GM21381 (cell line): ENCODE measurements around the gene FOXI1.
"Not testable (repeated sequence)": the region's sequence is repeated elsewhere in the genome, so short reads cannot be mapped to it uniquely, and the experiment has no call there.

Experiments used
- ATAC-seq: cut with Tn5 transposase; IDR thresholded peaks from one replicate; pipeline ENCODE4 v1.9.1; 2021; ENCODE audit warnings: mild to moderate bottlenecking, moderate library complexity; ENCODE audit not compliant: unreplicated experiment

The FOXI1 gene

GRCh38 chr5:170126061-170126460 is 20.4 kb downstream of the FOXI1 start:
- ATAC-seq: no peak

DNA sequence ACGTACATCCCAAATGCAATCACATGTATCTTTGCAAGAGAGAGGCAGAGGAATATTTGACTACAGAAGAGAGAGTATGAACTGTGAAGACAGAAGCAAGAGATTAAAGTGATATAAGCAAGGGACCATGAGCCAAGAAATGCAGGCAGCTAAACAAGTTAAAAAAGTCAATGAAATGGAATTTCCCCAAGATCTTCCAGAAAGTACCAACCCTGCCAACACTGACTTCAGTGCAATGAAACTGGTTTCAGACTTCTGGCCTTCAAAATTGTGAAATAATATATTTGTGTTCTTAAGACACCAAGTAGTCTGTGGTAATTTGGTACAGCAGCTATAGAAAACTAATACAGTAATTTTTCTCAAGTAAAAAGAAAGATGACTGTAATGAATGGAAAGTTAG is 20.9 kb downstream of the FOXI1 start:
- no peak for ATAC-seq

DNA sequence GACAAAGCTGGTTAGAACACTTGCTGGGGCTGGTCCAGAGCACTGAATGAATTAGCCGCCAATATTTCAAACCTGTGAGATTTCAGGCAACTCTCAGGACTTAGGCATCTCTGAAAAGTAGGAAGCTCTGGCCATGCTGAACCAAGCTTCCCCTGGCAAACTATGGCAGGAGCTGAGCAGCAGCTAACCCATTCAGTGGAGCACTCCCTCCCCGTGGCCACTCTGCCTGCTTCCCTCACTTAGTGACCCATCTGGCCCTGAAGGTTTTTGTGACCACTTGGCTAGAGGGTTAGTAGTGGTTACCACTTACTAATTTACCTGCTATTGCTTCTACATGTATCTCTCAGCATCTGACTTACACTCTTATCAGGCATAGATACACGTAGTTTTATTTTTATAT is 25.5 kb downstream of the FOXI1 start:
- no peak for ATAC-seq

DNA sequence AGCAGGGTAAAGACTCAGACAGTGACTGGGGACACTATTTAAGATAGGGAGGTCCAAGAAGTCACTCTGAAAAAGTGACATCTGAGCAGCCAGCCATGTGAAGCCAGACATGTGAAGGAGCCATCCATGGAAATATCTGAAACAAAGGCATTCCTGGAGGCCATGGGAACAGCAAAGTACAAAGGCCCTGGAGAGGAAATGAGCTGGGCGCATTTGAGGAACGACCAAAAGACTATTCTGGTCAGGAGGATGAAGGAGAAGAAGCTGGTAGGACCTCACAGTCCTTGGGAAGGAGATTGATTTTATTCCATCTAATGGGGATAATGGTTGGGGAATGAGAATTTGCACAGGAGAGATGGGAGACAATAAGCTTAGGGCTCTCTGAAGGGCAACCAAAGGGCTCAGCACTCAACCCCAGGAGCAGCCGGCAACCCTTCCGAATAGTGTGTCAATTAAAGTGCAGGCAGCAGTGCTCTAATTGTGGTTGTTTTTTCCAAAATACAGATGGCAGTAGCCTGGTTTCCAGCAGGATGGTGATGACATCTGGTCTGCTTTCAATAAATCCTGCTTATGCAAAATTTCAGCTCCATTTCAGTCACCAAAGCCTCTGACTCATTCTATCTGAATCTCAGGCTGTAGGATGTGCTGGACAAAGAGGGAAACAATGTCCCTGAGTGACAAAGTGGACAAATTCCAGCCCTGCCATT is 26.7 kb downstream of the FOXI1 start:
- no peak for ATAC-seq

DNA sequence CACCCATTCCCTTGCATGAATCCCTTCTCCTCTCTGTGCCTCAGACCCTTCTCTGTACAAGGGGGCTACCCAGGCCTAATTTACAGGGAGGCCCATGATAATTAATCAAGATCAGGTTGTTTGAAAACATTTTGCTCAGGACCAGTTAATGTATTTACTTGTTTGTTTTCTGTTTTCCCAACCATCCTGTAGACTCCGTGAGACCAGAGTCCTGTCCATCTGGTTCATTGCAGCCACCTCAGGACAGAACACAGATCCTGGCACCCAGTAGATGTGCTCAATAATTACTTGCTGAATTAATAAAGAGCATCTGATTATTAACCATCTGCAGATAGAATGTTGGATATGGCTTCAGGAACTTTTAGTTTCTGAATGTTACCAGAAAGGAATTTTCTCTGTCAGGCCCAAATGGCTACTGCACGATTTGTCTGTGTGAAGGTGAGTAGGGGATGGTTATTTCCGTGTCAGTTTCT is 27.3 kb downstream of the FOXI1 start:
- ATAC-seq: no peak

- ATAC-seq: no peak
These were observed 30.2 kb downstream of the FOXI1 start for GRCh38 chr5:170135796-170136490.

- ATAC-seq: no peak
These were observed 30.8 kb downstream of the FOXI1 start for GRCh38 chr5:170136506-170136905.

DNA sequence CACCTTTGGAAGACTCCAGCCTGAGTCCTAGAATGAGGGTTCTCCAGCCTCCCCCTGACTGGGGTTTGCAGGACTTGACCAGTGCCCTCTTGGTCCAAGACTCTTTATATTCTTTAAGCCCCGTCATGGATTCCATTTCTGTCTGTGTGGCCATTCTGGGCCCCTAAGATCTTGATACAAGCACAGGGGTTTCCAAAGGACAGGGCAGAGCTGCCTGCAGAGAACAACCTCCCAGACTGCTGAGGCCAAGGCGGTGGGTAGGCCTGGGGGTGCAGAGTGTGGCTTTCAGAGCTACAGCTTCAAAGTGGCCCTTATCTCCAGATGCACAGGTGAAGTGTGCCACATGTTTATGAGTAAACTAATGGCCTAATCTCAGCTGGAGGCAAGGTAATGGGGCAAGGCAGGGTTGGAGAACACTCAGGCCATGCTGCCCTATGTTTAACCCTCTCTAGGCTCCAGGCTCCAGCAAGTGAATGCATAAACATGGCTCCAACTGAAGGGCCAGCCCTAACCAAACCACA is 32.1 kb downstream of the FOXI1 start:
- ATAC-seq: no peak

DNA sequence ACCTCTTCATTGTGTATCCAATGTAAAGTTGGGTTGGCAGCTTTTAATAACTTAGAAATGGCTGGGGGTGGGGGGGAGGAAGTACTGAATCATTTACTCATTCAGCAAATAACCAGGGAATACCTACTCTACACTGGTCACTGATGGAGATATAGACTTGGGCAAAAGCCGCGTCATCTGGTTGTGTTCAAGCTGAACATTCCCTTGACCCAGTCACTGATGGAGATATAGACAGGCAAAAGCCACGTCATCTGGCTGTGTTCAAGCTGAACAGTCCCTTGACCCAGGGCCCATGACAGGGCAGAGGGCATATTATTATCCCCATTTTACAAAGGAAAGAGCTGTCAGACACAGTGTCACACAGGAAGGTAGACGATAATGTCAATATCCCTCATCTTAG is 32.6 kb downstream of the FOXI1 start:
- no peak for ATAC-seq

DNA sequence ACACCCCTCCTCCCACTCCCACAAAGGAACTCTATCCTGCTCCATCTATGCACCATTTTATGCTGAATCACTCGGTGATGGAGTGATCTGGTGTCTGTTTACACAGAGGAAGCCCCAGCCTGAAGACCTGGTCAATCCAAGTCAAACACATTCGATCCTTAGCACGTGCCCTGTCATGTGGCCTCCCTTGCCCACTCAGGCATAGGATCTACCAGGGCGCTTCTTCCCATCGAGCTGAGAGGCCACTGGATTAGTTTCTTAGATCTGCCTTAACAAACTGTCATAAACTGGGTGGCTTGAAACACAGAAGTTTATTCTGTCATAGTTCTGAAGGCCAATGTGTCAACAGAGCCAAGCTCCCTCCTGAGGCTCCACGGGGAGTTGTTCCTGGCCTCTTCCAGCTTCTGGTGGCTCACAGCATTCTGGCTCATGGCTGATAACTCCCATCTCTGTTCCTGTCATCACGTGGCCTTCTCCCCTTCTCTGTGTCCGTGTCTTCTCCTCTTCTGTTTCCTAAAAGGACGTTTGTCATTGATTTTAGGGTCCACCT is 34.2 kb downstream of the FOXI1 start:
- no peak for ATAC-seq

DNA sequence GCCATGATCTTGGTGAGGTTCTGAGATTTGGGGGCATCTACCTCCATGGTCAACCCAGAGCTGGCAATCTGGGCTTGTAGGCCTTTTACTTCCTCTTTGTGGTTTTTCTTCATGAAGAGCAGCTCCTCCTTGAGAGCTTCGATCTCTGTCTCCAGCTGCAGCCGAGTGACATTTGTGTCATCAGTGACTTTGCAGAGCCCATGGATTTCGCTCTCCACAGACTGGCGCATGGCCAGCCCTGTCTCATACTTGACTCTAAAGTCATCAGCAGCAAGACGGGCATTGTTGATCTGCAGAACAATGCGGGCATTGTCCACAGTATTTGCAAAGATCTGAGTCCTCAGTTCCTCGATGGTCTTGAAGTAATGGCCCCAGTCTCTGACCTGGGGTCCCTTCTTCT is 35.5 kb downstream of the FOXI1 start:
- not testable (repeated sequence) for ATAC-seq

DNA sequence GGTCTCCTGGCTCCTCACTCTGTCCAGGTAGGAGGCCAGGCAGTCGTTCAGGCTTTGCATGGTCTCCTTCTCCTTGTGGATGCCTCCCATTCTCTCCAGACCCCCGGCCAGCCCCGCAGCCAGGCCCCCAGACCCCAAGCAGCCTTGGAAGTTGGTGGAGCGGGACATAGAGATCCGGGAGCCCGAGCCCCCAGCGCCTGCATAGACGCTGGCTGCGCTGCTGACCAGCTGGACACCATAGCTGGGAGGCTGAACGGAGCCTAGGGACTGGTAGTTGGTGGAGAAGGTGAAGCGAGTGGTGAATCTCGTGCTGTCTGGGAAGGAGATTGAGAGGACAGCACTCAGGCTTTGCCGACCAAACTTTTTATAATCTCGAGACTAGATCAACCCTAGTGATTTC is 35.9 kb downstream of the FOXI1 start:
- no peak for ATAC-seq

GRCh38 chr5:170142196-170142595 is 36.5 kb downstream of the FOXI1 start:
- no peak for ATAC-seq

DNA sequence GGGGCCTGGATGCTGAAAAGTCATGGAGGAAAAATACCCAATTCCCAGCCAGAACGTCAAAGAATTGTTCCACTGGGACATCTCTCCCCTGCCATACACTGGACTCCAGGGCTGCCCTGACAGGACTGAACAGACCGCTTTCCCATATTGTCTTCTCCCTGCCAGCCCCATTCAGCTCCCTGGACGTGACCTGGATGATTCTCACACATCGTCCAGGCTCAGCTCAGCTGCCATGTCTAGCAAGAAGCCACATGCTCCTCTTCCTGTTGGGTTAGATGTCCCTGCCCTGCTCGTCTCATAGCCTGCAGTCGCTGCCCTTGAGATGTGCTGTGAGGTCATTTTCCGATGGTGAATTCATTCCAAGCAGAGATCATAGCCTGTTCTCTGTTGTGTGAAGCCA is 37.4 kb downstream of the FOXI1 start:
- no peak for ATAC-seq

DNA sequence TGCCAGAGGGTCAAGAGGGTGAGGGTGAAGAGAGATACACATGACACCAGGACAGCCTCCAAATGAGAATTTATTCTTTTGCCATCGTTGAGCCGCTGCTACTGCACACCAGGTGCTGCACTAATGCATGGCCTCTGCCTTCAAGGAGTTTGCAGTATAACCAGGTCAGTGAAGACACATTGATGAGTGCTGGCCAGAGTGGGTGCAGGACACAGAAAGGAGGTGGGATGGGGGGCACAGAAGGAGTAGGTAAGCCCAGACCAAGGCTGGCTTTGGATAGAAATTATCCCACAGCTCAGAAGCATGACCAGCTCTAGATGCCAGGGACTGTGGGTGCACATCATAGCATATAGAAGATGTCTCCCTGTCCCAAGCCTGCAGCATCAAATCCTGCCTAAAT is 38.0 kb downstream of the FOXI1 start:
- ATAC-seq: no peak

DNA sequence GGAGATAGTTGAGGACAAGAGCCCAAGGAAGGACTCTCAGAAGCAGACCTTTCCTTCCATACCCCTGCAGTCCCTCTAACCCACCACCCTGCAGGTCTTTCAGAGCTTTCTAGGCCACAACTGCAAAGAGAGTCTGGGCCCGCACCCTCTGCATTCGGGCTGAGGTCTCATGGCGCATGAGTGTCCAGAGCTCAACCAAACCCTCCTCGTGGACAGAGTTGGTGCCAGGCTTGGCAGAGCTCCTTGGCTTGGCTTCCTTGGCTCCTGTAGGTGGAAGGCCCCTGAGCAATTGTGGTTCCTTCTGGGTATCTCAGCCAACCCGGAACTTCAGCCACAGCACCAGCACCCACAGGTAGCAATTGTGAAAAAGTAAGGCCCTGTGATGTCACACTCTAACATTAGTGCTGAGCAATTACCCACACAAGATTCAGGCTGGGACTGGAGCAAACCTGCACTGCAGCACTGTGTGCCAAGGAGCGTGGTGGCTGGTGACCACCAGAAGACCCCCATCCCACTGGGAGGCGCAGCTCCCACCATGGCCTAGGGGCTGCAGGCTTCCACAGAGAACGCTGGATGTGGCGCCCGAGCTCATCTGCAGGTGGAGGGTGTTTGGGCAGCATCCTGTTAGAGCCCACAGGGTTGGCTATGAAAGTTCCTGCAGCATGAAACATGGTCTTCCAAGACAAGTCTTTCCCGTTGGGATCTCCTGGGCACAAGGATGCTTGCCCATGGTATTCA is 38.8 kb downstream of the FOXI1 start:
- no peak for ATAC-seq

DNA sequence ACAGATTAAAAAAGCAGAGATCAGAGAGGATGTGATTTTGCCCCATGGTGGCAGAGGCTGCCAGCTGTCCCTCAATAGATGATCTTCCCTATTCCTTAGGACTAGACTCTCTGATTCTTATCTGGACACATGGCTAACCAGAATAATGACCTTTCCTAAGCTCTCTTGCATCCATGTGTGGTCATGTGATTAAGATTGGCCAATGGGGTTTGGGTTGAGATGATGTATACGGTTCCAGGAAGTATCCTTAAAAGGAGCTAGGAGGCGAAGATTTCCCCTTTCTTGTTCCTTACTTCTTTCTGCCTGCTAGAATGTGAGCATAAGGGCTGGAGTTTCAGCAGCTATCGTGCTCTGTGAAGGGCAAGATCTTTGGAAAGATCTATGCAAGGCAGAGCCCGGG is 39.8 kb downstream of the FOXI1 start:
- no peak for ATAC-seq

DNA sequence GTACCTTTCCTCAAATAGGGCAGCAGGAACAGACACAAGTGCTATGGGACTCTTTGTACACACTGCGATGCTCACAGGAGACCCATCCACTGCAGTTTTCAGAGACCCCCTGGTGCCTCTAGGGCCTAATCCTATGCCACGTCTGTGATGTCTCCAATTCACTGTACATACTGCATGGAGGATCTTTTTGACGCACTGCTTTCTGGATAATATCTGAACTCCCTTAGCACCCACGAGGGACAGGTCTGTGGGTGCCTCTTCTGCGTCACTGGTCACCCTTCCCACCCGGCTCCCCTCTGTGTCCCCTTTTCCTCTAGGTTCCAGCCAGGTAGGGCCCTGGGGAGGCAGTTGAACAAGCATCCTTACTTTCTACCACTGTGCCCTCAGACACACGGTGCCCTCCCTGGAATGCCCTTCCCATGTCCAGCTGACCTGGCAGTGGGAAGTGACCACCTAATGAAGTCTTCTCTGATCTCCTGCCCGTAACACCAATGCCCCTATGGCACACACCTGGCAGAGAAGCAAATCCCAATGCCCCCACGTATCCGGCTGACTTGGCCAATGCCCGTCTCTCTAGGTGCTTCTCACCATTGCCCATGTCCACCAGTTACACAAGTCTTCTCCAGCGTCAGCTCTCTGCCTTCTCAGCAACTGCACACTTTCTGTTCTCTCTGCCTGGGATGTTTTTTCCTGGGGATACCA is 41.5 kb downstream of the FOXI1 start:
- no peak for ATAC-seq

- ATAC-seq: no peak
These were observed 42.1 kb downstream of the FOXI1 start for GRCh38 chr5:170147753-170148264.

DNA sequence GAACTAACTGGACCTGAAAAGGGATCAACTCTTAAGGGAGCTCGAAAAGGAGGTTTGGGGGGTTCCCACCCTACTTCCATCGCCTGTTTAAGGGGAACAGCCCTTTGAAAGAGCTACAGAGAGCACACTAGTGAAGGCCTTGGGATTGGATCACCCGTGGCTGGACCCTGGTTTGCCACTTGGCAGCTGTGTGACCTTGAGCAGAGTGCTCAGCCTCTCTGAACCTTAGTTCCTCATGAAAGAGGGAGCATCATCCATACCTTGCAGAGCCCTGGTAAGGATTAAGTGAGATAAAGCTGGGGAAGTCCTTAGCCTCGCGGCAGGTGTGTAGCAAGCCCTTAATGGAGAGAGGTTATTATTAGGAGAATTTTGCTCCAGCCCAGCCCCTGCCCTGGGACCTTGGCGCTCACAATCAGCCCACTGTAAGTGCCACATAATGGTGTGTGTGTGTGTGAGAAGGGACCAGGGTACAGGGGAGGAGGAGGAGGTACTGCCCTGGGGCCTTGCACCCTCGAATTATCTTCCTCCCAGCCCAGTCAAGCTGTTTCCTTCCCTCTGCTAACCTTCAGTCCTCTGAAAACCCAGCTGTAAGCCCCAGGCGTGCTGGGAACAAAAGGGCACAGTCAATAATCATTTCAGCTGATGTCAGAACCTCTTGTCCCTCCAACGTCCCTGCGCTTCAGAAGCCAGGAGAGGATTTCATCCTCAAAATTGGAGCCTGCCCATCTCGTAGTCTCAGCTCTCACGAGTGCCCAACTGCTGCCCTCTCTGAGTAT is 42.9 kb downstream of the FOXI1 start:
- no peak for ATAC-seq
